HG03025 (cell line): ENCODE data around the gene THAP4.
"Not testable (repeated sequence)": the region's sequence is repeated elsewhere in the genome, so short reads cannot be mapped to it uniquely, and the experiment has no call there.

Experiments
- ATAC-seq: cut with Tn5 transposase; IDR thresholded peaks from one replicate; pipeline ENCODE4 v1.9.1; 2021; ENCODE audit warnings: mild to moderate bottlenecking, moderate library complexity; ENCODE audit not compliant: unreplicated experiment, low FRiP score

Gene THAP4

DNA sequence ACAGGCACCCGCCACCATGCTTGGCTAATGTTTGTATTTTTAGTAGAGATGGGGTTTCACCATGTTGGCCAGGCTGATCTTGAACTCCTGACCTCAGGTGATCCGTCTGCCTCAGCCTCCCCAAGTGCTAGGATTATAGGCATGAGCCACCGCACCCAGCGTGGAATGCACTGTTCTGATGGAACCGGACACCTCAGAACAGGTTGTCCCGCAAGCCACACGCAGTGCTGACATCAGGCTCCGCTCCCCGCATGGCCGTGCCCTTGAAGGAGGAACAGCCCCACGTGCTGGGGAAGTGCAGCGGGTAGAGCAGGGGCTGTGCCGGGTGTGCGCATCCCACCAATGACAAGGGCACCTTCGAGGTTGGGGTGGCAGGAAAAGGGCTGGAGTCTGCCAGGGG lies 69.7 kb downstream of the THAP4 start:
- ATAC-seq: not testable (repeated sequence)

DNA sequence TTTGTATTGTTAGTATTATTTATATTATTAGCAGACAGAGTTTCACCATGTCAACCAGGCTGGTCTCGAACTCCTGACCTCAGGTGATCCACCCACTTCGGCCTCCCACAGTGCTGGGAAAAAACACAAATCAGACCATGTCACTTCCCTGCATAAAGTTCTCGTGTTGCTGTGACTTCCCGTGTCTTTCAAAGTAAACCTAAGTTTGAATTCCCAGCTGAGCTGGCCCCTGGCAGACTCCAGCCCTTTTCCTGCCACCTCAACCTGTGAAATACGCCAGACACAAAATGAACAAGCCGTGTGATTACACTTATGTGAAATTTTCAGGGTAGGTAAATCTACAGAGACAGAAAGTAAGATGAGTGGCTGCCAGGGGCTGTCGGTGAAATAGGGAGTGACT lies 70.5 kb downstream of the THAP4 start:
- ATAC-seq: no peak

DNA sequence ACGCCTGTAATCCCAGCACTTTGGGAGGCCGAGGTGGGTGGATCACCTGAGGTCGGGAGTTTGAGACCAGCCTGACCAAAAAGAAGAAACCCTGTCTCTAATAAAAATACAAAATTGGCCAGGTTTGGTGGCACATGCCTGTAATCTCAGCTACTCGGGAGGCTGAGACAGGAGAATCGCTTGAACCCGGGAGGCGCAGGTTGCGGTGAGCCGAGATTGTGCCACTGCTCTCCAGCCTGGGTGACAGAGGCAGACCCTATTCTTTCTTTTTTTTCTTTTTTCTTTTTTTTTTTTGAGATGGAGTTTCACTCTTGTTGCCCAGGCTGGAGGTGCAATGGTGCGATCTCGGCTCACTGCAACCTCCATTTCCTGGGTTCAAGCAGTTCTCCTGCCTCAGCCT lies 70.9 kb downstream of the THAP4 start:
- ATAC-seq: not testable (repeated sequence)

DNA sequence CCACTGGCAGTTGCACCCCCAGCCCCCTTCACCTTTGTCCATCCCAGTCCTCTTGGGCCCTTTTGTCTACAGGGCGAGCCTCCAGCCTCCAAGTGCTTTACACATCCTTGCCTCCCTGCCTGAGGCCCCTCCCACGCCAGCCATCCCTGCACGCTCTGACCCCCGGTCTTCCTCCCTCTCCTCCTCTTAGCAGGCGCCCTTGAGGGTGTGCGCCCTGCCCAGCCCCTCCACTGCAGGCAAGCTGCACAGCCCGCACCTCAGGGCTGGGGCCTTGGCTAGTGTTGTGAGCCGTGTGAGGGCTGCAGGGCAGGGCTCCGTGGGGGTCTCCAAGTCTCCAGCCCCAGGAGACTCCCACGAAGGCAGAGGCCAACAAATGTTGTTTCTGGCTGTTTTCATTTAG lies 71.5 kb downstream of the THAP4 start:
- ATAC-seq: no peak

DNA sequence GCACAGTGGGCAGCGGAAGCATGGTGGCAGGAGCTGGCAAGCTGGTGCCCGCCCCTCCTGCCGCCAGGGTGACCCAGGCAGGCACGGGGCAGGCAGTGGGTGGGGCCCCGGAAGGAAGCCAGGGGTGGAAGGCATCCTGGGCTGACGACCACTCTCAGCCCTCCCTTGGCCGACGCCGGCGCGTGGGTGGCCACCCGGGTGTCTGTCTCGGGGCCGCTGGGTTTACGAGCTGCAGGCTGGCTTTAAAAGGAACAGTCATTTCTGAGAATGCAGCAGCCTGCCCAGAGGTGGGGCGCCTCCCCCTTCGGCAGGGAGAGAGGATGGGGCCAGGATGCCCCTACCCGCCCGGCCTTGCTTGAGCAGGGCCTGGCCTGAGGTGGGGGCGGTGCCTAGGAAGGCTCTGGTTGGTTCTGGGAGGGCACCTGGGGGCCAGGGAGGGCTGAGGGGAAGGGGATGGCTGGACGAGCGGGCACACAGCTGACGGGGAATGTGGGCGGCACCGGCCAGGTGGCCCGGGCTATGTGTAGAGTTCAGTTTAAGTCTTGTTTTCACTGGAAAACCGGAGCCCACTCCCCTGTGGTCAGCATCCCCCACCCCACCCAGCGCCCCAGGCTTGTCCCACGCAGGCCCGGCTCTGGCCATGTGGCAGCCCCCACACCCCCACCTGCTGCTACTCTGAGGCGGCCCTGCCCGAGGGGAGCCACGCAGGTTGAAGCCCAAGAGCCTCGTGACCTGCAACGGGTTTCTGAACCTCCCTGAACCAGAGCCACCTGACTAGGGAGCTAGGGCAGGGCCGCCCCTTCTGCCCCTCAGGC lies 72.2 kb downstream of the THAP4 start:
- ATAC-seq: no peak

DNA sequence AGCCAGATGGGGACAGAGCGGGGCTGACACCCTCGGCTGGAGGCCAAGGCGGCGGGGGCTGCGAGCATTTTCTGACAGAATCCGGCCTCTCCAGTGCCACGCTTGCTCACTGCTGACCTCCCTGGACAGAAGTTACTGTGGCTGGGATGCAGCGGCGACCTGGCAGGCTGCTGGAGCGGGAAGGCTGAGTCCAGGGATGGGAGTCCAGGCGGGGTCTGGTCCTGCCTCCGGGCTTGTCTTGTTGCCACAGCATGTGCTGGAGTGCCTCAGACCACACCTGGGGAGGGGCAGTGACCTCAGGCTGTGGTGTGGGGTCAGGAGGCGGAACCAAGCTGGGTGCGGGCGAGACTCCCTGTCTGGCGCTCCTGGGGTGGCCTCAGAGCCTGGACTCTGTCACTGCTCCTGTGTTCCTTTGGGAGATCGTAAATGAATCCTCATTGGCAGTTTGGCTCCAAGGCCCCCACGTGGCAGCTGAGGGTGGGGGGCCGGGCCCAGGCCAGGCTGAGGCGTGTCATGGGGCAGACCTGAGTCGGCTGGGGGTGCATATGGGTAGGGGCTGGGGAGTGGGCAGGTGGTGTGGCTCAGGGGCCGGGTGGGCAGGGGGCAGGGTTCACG lies 72.9 kb downstream of the THAP4 start:
- ATAC-seq: no peak

DNA sequence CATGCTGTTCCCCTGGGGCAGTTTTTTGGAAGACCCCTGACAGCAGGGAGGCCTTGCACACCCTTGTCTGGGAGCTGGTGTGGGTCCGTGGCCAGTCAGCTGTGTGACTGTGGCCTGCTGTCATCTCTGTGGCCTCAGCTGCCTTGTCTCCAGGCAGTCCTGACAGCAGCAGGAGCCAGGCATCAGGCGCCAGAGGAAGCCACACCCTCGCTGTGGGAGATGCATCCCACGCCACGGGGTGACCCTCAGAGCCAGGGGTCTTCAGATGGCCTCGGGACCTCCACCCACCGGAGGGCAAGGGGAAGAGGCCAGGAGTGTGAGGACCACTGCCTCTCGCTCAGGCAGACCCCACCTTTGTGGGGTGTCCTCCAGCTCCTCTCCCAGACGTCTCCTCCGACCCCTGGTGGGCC lies 73.4 kb downstream of the THAP4 start:
- no peak for ATAC-seq

DNA sequence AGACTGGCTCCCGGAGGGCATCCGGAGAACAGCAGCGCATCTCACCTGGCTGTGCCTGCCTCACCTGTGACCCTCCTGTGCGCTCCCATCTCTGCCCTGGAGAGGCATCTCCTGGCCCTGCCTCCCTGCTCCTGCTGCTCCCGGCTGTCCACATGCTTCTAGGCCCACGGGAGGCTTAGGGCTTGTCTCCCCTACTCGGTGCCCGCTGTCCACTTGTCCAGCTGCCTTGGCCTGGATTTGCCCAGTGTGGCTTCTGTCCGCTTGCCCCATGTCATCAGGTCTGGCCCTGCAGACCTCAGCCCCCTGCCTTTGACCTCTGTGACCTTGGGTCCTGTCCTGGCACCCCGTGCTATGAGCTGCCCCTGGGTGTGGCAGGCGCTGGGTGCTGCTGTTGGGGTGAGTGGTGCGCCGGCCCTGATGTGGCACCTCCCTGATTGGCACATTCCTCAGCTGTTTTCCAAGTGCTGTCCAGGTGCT lies 73.9 kb downstream of the THAP4 start:
- ATAC-seq: no peak

DNA sequence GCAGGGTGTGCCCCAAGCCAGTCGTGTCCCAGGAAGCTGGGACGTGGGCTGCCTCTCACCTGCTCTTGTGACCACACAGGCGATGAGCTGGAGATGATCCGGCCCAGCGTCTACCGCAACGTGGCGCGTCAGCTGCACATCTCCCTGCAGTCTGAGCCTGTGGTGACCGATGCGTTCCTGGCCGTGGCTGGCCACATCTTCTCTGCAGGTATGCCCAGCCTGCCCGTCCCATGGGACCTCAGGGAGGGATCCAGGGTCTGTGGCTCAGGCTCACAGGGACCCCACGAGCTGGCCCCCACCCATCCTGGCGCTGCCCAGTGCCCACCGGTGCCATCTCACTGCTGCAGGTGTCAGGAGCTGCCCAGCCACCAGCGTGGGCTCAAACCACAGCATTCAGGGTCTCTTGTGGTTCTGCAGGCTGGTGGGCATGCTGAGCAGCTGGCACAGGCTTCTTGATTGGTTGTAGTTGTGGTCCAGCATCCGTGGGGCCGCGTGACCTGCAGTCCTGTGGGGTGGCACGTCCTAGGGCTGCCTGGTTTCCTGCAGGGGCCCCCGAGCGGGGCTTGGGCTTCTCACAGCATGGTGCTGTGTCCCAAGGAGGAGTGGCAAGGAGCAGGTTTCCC lies 74.6 kb downstream of the THAP4 start:
- no peak for ATAC-seq

DNA sequence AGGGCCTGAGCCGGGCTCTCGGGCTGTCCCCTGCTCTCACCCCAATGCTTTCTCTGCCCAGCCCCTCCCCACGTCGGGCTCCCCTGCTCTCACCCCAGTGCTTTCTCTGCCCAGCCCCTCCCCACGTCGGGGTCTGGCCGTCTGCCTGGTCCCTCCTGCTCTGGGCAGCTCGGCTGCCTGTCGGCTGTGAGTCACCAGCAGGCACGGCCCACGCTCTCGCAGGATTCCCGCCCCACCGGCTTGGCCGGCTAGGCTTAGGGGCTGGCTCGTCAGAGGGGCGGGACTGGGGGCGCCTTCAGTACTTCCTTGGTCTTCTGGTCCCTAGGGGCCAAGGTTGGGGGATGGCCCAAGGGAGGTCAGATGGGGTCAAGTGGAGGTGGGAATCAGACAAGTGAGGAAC lies 75.1 kb downstream of the THAP4 start:
- no peak for ATAC-seq

DNA sequence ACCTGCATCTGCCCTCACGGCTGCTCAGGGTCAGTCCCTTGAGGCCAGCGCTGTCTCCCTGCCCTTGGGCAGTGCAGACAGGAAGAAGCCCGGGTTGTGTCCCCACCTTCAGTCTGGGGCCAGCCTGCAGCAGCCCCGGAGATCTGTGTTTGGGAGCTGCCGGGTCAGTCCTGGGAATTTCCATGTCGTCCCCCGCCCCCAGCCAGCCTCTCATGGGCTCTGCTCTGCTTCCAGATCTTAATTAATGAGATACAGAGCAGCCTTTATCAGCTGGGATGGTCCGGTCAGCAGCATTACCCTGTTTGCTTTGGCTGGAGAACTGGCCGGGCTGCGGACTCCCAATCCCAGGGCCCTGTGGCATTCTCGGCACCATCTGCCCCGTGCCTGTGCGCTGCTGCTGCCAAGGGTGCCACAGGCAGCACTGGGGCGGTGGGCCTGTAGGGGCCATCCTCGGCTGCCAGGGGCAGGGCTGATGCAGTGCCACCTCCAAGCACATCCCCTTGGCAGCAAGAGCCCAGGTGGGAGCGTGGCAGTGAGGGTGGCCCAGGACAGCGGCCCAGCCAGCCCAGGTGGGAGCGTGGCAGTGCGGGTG lies 76.0 kb downstream of the THAP4 start:
- ATAC-seq: no peak

DNA sequence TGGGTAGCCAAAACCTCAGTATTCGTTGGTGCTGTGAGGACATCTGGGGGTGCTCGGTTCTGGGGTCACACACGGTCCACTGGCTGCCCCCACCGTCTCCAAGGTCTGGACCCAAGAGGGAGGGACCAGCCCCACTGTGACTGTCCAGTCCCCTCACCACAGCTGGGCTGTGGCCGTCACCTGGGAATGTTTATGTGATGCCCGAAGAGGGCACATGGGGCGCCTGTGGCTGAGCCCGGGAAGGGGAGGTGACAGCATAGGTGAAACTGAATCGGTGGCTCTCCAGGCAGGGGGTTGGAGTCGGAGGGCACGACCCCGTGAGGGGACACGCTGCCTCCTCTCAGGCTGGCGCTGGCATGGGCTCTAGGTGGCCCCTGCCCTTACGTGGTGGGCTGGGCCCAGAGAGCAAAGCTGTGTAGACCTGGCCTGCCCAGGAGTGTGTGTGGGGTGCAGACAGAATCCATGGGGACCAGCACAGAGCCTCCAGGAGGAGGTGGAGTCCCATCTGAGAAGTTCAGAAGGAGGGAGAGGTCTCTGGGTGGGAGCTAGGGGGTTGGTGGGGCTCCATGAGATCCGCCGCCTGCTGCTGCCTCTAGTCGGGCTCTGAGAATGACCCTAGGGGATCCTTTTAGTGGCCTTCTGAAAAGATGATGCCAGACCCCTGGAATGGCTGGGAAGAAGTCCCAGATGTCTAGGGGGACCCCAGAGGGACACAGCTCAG lies 76.6 kb downstream of the THAP4 start:
- no peak for ATAC-seq

DNA sequence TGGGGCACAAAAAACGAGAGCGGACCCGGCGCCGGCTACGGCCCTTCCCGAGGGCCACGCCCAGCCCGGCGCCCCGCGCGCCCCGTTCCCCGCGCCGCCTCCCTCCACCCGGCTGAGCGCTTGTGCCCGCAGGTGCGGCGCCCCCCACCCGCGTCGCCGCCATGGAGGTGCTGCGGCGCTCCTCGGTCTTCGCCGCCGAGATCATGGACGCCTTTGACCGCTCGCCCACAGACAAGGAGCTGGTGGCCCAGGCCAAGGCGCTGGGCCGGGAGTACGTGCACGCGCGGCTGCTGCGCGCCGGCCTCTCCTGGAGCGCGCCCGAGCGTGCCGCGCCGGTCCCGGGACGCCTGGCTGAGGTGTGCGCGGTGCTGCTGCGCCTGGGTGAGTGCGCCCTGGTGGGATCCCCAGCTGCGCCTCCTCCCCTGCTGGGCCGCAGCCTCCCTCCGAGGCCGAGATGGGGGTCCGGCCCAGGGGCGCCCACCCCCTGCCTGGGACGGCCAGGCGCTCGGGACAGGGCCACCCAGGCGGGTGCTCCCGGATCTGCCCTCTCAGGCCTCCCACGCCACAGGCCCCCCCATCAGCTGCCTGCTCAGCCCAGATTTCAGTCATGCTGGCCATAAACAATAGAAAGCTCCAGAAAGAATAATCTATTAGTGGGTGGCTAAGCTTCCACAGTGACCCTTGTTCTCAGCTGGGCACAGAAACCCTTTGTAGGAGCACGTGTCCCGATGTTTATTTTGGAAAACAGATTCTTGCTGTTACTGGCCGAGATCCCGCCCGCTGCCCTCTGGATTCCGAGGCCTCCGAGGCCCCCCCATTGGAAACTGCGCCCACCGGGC lies 77.4 kb downstream of the THAP4 start:
- ATAC-seq: no peak

DNA sequence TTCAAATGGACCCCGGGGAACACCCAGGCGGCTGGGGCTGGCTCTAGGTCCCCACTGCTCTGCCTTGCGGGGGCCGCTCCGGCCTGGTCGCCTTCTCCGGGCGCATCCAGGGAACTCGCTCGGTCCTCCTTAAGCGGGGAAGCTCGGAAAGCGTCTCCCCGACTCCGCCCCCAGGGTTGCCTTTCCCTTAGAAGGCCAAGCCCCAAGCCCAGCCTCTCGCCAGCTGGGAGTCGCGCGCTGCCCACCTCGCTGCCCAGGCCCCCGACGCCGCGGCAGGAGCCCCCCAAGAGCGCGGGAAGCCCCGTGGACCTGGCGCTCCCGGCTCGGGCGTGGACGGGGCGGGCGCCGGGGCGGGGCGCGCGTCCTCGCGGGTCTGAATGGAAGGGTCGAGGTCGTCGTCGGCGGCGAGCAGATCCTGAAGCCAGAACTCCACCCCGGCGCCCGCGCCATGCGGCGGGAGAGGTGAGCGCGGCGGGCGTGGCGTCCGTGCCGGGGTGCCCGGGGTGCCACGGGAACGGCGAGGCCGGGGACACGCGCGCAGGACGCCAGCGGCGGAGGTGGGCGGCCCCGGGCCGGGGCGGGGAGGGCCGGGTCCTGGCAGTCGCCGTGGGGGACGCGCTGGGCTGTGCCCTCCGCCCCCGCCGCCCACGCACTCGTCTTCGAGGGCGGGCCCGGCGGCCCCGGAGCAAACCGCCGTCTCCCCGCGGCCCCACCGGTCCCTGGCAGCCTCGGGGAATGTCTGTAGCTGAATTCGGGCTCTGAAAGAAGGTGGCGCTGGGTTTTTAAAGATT lies 78.2 kb downstream of the THAP4 start, which contains the start of gene BOK:
TSS of gene BOK (plus strand) at position 214 of the 791 bp plus-strand sequence. CDS start 739 bp downstream, outside the sequence.
- no peak for ATAC-seq

DNA sequence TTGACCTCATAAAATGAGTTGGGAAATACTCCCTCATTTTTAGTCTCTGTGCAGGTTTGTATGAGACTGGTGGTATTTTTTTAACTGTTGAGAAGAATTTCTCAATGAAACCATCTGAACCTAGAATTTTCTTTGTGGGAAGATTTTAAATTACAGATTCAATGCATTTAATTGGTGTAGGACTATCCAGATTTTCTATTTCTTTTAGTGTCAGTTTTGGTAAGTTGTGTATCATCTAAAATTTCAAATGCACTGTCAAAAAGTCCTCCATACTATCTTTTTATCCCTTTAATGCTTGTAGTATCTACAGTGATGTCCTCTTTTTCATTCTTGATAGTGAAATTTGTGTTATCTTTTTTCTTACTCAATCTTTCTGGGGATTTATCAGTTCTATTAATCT lies 80.2 kb downstream of the THAP4 start:
- no peak for ATAC-seq

DNA sequence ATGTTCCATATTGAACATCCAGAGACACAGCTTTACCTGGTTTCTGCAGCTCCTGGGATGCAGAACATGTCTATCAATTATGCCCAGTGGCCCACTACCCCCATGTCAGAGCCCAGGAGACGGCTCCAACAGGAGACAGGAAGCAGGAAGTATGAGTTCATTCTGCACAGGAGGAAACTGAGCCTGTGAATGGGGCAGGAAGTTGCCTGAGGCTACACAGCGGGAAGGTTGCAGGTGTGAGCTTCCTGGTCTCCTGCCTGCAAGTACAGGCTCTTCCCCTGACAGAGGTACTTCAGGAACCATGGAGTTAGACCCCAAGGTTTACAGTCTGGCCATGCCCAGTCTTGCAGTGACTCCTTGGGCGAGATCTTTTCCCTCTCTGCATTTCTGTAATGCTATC lies 81.2 kb downstream of the THAP4 start:
- no peak for ATAC-seq

DNA sequence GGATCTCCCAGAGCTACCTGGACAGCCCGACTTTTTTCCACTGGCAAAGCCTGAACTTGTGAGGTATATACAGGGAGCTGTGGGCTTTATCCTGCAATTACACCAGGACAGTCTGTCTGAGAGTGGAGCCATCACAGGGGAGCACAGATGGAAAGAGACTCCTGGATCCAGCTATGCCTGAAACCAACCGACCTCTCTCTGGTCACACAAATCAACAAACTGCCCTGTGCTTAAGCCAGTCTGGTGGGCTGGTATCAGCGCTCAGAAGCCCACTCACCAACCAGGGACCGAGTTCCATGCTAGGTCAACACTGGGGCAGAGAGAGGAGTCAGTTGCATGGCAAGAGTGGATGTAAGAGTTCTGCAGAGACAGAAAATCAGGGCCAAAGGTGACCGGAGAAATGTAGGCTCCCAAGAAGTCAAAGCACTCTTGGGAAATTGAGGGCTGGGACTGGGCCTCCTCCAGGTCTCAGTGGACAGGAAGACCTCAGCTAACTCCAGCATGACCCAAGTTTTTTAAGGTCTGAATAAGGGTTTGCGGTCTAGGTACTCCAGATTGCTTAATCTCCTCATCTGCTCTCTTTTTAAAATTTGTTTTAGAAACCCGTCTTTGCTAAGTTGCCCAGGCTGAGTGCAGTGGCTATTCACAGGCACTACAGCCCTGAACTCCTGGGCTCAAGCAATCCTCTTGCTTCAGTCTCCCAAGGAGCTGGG lies 82.2 kb downstream of the THAP4 start:
- ATAC-seq: no peak

DNA sequence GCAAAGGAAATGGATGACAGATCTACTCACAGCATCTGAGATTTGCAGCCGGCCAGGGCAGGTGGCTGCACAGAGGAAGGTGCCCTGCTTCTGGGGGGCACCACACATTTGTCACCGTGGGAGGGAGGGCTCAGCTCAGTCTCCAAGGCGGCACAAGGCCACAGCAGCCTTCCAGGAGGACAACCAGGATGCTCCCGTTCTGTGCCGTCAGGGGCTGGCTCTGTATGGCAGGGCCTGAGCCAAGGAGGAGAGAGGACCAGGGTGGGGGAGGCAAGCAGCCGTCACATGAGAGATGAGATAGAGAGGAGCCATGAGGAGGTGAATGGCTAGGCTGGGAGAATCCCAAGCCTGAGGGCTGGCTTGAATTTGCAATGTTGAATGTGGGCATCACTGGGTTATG lies 83.0 kb downstream of the THAP4 start:
- no peak for ATAC-seq
